ENCODE data around the gene ARHGEF10L. TPM values are rescaled to one million over a fixed set of nuclear protein-coding genes. Genes with fewer than 3 reads are reported as not detected.

ARHGEF10L gene
- total RNA-seq, 1 donor from 2014 or later, result 57.9 TPM

GRCh38 chr1:17606826-17607440, 67.4 kb downstream of the ARHGEF10L start:
- Histone ChIP-seq H3K27me3 (ENCODE audit: low read depth) (no peaks in the 10 kb centered on the region), H3K36me3 (no peaks in the 10 kb centered on the region), H3K4me1 (peaks cover 13% of the 10 kb centered on the region), H3K9me3 (no peaks in the 10 kb centered on the region), H3K4me3 (no peak overlapping the region), H3K27ac (no peak overlapping the region)
- ATAC-seq (peak; percentile 73 to 75), DNase-seq (peak; percentile 79)
- intact Hi-C loops (cut with DNase I), result no loop called here
- TF ChIP-seq CTCF (IDR thresholded peaks at IDR 0.05), result peak; percentile 89

- DNase-seq (no peak), ATAC-seq (no peak)
- intact Hi-C loops (cut with DNase I), result no loop called here
- no peaks in the 10 kb centered on the region for H3K9me3 ChIP-seq
- H3K36me3 ChIP-seq, result no peaks in the 10 kb centered on the region
- no peak for TF ChIP-seq CTCF (IDR thresholded peaks at IDR 0.05)
- H3K27me3 ChIP-seq (ENCODE audit: low read depth), result no peaks in the 10 kb centered on the region
- H3K27ac ChIP-seq, result no peak overlapping the region
- H3K4me3 ChIP-seq, result no peak overlapping the region
- peaks cover 13% of the 10 kb centered on the region for H3K4me1 ChIP-seq
Observed at GRCh38 chr1:17607644-17608581, 68.4 kb downstream of the ARHGEF10L start.

GRCh38 chr1:17609529-17609928, 70.0 kb downstream of the ARHGEF10L start:
- no peak for TF ChIP-seq CTCF (IDR thresholded peaks at IDR 0.05)
- DNase-seq, result no peak
- H3K27ac ChIP-seq, result no peak overlapping the region
- H3K4me3 ChIP-seq, result no peak overlapping the region
- H3K9me3 ChIP-seq, result no peaks in the 10 kb centered on the region
- no peaks in the 10 kb centered on the region for H3K36me3 ChIP-seq
- intact Hi-C loops (cut with DNase I), result no loop called here
- no peak for ATAC-seq
- no peaks in the 10 kb centered on the region for H3K27me3 ChIP-seq (ENCODE audit: low read depth)
- H3K4me1 ChIP-seq, result peaks cover 13% of the 10 kb centered on the region

- Histone ChIP-seq H3K4me3 (no peak overlapping the region), H3K36me3 (no peaks in the 10 kb centered on the region), H3K4me1 (peaks cover 17% of the 10 kb centered on the region), H3K27me3 (ENCODE audit: low read depth) (no peaks in the 10 kb centered on the region), H3K27ac (no peak overlapping the region), H3K9me3 (no peaks in the 10 kb centered on the region)
- no peak for DNase-seq
- no peak for TF ChIP-seq CTCF (IDR thresholded peaks at IDR 0.05)
- intact Hi-C loops (cut with DNase I), result loop anchor here (10.0 kb wide), 1 partner anchor 115 kb away; no protein-coding TSS in a partner anchor
- ATAC-seq, result no peak
Observed at GRCh38 chr1:17610085-17610484, 70.6 kb downstream of the ARHGEF10L start.

GRCh38 chr1:17610713-17611112, 71.2 kb downstream of the ARHGEF10L start:
- Histone ChIP-seq H3K4me3 (no peak overlapping the region), H3K27ac (no peak overlapping the region), H3K27me3 (ENCODE audit: low read depth) (no peaks in the 10 kb centered on the region), H3K9me3 (no peaks in the 10 kb centered on the region), H3K36me3 (no peaks in the 10 kb centered on the region), H3K4me1 (peaks cover 21% of the 10 kb centered on the region)
- no peak for TF ChIP-seq CTCF (IDR thresholded peaks at IDR 0.05)
- no peak for ATAC-seq
- intact Hi-C loops (cut with DNase I), result loop anchor here (10.0 kb wide), 1 partner anchor 116 kb away; no protein-coding TSS in a partner anchor
- DNase-seq, result no peak

Data from lower lobe of right lung (tissue), 2 donors.